H9 (cell line): ENCODE data around the gene SCNN1B. TPM values are rescaled to one million over a fixed set of nuclear protein-coding genes. Genes with fewer than 3 reads are reported as not detected.

Source experiments
- DNase-seq: peaks from one replicate; pipeline ENCODE4 v3.0.0-alpha.2; 2017
- H2AFZ ChIP-seq: one replicate; pipeline ENCODE4 v1.6.1; 2013; ENCODE audit warnings: mild to moderate bottlenecking, low read length, control low read depth, moderate library complexity
- H2AK5ac ChIP-seq: 2 replicates; pipeline ENCODE4 v1.6.1; 2013; ENCODE audit warnings: low read length, control low read depth, mixed read lengths; ENCODE audit not compliant: insufficient read length
- H2BK120ac ChIP-seq: one replicate; pipeline ENCODE4 v1.6.1; 2013; ENCODE audit warnings: low read depth, mild to moderate bottlenecking, low read length, control low read depth, inconsistent platforms; ENCODE audit not compliant: poor library complexity, severe bottlenecking
- H2BK12ac ChIP-seq: 2 replicates; pipeline ENCODE4 v1.6.1; 2013; ENCODE audit warnings: low read length, control low read depth, mixed read lengths, low read depth; ENCODE audit not compliant: insufficient read length
- H2BK15ac ChIP-seq: 2 replicates; pipeline ENCODE4 v1.6.1; 2013; ENCODE audit warnings: low read depth, low read length, control low read depth
- H2BK20ac ChIP-seq: one replicate; pipeline ENCODE4 v1.6.1; 2013; ENCODE audit warnings: low read depth, mild to moderate bottlenecking, low read length, control low read depth, inconsistent platforms; ENCODE audit not compliant: poor library complexity, severe bottlenecking
- H2BK5ac ChIP-seq: 2 replicates; pipeline ENCODE4 v1.6.1; 2013; ENCODE audit warnings: low read length, control low read depth, mixed read lengths; ENCODE audit not compliant: insufficient read length
- H3K14ac ChIP-seq: 2 replicates; pipeline ENCODE4 v1.6.1; 2013; ENCODE audit warnings: low read length, control low read depth; ENCODE audit not compliant: insufficient read depth
- H3K18ac ChIP-seq: 2 replicates; pipeline ENCODE4 v1.6.1; 2013; ENCODE audit warnings: low read depth, mild to moderate bottlenecking, mixed read lengths, low read length, control low read depth; ENCODE audit not compliant: insufficient read length
- H3K23ac ChIP-seq: 2 replicates; pipeline ENCODE4 v1.6.1; 2013; ENCODE audit warnings: low read length, control low read depth, mixed read lengths, low read depth; ENCODE audit not compliant: insufficient read length
- H3K23me2 ChIP-seq: 2 replicates; pipeline ENCODE4 v1.6.1; 2013; ENCODE audit warnings: low read depth, mild to moderate bottlenecking, mixed read lengths, low read length, control low read depth; ENCODE audit not compliant: insufficient read length, poor library complexity, severe bottlenecking
- H3K27ac ChIP-seq: 2 replicates; pipeline ENCODE4 v1.5.1; 2013; ENCODE audit warnings: low read length, control low read depth, mixed read lengths, low read depth; ENCODE audit not compliant: insufficient read length
- H3K27me3 ChIP-seq: 2 replicates; pipeline ENCODE4 v1.6.1; 2013; ENCODE audit warnings: low read length, control low read depth, inconsistent platforms; ENCODE audit not compliant: insufficient read depth
- H3K4ac ChIP-seq: 2 replicates; pipeline ENCODE4 v1.6.1; 2013; ENCODE audit warnings: low read depth, mild to moderate bottlenecking, control low read depth, inconsistent platforms, low read length, moderate library complexity
- H3K4me1 ChIP-seq: 2 replicates; pipeline ENCODE4 v1.6.1; 2013; ENCODE audit warnings: low read length, control low read depth, inconsistent platforms; ENCODE audit not compliant: insufficient read depth
- H3K4me2 ChIP-seq: 2 replicates; pipeline ENCODE4 v1.6.1; 2013; ENCODE audit warnings: low read length, control low read depth, mixed read lengths; ENCODE audit not compliant: insufficient read length, insufficient read depth
- H3K56ac ChIP-seq: 2 replicates; pipeline ENCODE4 v1.6.1; 2013; ENCODE audit warnings: low read depth, mild to moderate bottlenecking, mixed read lengths, low read length, control low read depth; ENCODE audit not compliant: insufficient read length
- H3K79me1 ChIP-seq: 2 replicates; pipeline ENCODE4 v1.6.1; 2013; ENCODE audit warnings: low read depth, mild to moderate bottlenecking, moderate library complexity, low read length, control low read depth, inconsistent platforms; ENCODE audit not compliant: insufficient read depth, poor library complexity, severe bottlenecking
- H3K79me2 ChIP-seq: 2 replicates; pipeline ENCODE4 v1.6.1; 2013; ENCODE audit warnings: low read length, control low read depth, inconsistent platforms; ENCODE audit not compliant: insufficient read depth
- H3K9ac ChIP-seq: 2 replicates; pipeline ENCODE4 v1.6.1; 2013; ENCODE audit warnings: low read length, control low read depth, mixed read lengths; ENCODE audit not compliant: insufficient read length; ENCODE audit errors: extremely low read depth
- H3K9me3 ChIP-seq: one replicate; pipeline ENCODE4 v1.6.1; 2013; ENCODE audit warnings: low read depth, low read length, inconsistent platforms; ENCODE audit not compliant: control insufficient read depth
- H3T11ph ChIP-seq: one replicate; pipeline ENCODE4 v1.6.1; 2013; ENCODE audit warnings: mild to moderate bottlenecking, low read length, control low read depth, inconsistent platforms
- H4K20me1 ChIP-seq: one replicate; pipeline ENCODE4 v1.6.1; 2013; ENCODE audit not compliant: control insufficient read depth, insufficient read length, insufficient read depth
- H4K5ac ChIP-seq: 2 replicates; pipeline ENCODE4 v1.6.1; 2013; ENCODE audit warnings: low read depth, mild to moderate bottlenecking, mixed read lengths, low read length, control low read depth; ENCODE audit not compliant: insufficient read length
- H4K8ac ChIP-seq: replicated peaks from 2 replicates; pipeline ENCODE4 v1.6.1; 2013; ENCODE audit warnings: low read length, control low read depth, mixed read lengths, low read depth; ENCODE audit not compliant: insufficient read length
- H4K91ac ChIP-seq: 2 replicates; pipeline ENCODE4 v1.6.1; 2013; ENCODE audit warnings: low read depth, mild to moderate bottlenecking, moderate library complexity, mixed read lengths, low read length, control low read depth; ENCODE audit not compliant: insufficient read length
- H3K27ac Mint-ChIP-seq, 3 experiments: 2 replicates in 2 of 3; 3 replicates in 1 of 3; pipeline ENCODE4 v1.8.0; 2020 to 2021; ENCODE audit warnings: mixed read lengths in 3 of 3, mild to moderate bottlenecking in 1 of 3, moderate library complexity in 1 of 3
- H3K27me3 Mint-ChIP-seq: 2 replicates; pipeline ENCODE4 v1.8.0; 2021; ENCODE audit warnings: low read depth, mild to moderate bottlenecking, moderate library complexity, mixed read lengths
- H3K36me3 Mint-ChIP-seq, 3 experiments: 2 replicates in 2 of 3; 3 replicates in 1 of 3; pipeline ENCODE4 v1.8.0; 2020 to 2021; ENCODE audit warnings: low read depth in 3 of 3, mixed read lengths in 3 of 3; ENCODE audit not compliant: insufficient read depth in 1 of 3
- H3K4me1 Mint-ChIP-seq, 2 experiments: 2 replicates each; pipeline ENCODE4 v1.8.0; 2020; ENCODE audit warnings: mixed read lengths in 2 of 2
- H3K4me3 Mint-ChIP-seq, 2 experiments: 2 replicates in 1 of 2; 3 replicates in 1 of 2; pipeline ENCODE4 v1.8.0; 2020 to 2021; ENCODE audit warnings: mild to moderate bottlenecking in 2 of 2, mixed read lengths in 2 of 2, moderate library complexity in 1 of 2
- H3K9me3 Mint-ChIP-seq, 2 experiments: 2 replicates in 1 of 2; 3 replicates in 1 of 2; pipeline ENCODE4 v1.8.0; 2020; ENCODE audit warnings: mild to moderate bottlenecking in 2 of 2, mixed read lengths in 2 of 2, moderate library complexity in 1 of 2
- CTCF ChIP-seq: fragments of 200-600 bp; sonication (generic); conservative IDR thresholded peaks from 3 replicates; pipeline ENCODE4 v1.8.0; 2021; ENCODE audit warnings: antibody characterized with exemption, mild to moderate bottlenecking
- WGBS: extraction: QIAGEN DNeasy Blood & Tissue Kit; methylation state at CpG from one replicate; pipeline ENCODE4 v1.1.7; 2013; ENCODE audit warnings: missing lambda C conversion rate, low lambda C conversion rate, mixed read lengths; ENCODE audit not compliant: insufficient read length; ENCODE audit errors: extremely low coverage; 5-methylcytosine and 5-hydroxymethylcytosine counted together
- total RNA-seq: library from RNA; stranded (reverse); gene quantifications from 2 replicates; pipeline ENCODE4 v1.2.1, GENCODE V29; 2021

The SCNN1B gene
- total RNA-seq, 1 experiment from 2014 or later: 0.11 TPM

DNA sequence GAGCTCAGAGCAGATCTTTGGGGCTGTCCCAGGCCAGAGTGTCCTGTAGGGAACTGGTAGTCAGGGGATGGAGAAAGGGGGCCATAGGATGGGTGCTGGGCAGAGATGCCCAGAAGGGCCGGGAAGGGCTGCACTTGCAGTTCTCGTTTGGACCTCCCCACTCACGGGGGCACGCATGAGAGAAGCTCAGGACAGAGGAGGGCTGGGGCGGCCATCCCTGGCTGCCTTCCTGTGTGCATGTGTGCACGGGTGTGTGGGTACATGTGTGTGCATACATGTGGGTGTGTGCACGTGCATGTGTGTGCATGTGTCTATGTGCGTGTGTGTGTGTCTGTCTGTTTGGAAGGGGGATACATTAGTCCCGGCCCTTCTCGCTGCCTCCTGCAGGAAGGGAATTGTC is 77.6 kb downstream of the SCNN1B start:
- H3K4ac ChIP-seq: no peak overlapping the region
- H3K79me1 ChIP-seq: no peaks in the 10 kb centered on the region
- no peak overlapping the region for H3K27ac Mint-ChIP-seq
- WGBS: no CpG with 5 or more reads among the region's 10 CpGs
- H4K8ac ChIP-seq: no peak overlapping the region
- H3K14ac ChIP-seq: no peak overlapping the region
- H4K5ac ChIP-seq: no peak overlapping the region
- H3K27ac ChIP-seq: no peak overlapping the region
- no peak overlapping the region for H2AK5ac ChIP-seq
- DNase-seq: no peak
- no peak overlapping the region for H3K4me2 ChIP-seq
- no peaks in the 10 kb centered on the region for H3K79me2 ChIP-seq
- H3K4me1 ChIP-seq: no peaks in the 10 kb centered on the region; the same call in 1 of the 2 replicates
- H2BK15ac ChIP-seq: no peak overlapping the region
- no peak overlapping the region for H2BK120ac ChIP-seq
- H3K4me1 Mint-ChIP-seq: peaks cover 18 to 23% of the 10 kb centered on the region in 2 experiments
- TF ChIP-seq CTCF: no peak
- no peaks in the 10 kb centered on the region; a peak in 1 of 7 replicates for H3K36me3 Mint-ChIP-seq
- no peak overlapping the region for H3T11ph ChIP-seq
- no peak overlapping the region for H2BK5ac ChIP-seq
- no peak overlapping the region for H3K18ac ChIP-seq
- H3K9me3 ChIP-seq: no peaks in the 10 kb centered on the region
- no peaks in the 10 kb centered on the region; the same call in 1 of the 2 replicates for H3K27me3 Mint-ChIP-seq
- no peak overlapping the region for H3K56ac ChIP-seq
- no peaks in the 10 kb centered on the region for H4K20me1 ChIP-seq
- no peaks in the 10 kb centered on the region for H3K23me2 ChIP-seq
- H3K9me3 Mint-ChIP-seq: no peaks in the 10 kb centered on the region
- no peak overlapping the region for H3K23ac ChIP-seq
- H3K9ac ChIP-seq: no peak overlapping the region
- no peak overlapping the region for H2BK12ac ChIP-seq
- H3K27me3 ChIP-seq: no peaks in the 10 kb centered on the region
- H3K4me3 Mint-ChIP-seq: no peak overlapping the region
- no peak overlapping the region for H2AFZ ChIP-seq
- H4K91ac ChIP-seq: no peak overlapping the region
- no peak overlapping the region for H2BK20ac ChIP-seq
